Activated effector memory CD4-positive, alpha-beta T cell treated with anti-CD3 and anti-CD28 coated beads, Interleukin-2, amount 50 U/mL, for 16 hours (primary cell): ENCODE data around the gene MAMLD1.

ENCODE experiments used
- DNase-seq: peaks from one replicate; pipeline ENCODE4 v3.0.0-alpha.2; 2020

MAMLD1 gene

DNA sequence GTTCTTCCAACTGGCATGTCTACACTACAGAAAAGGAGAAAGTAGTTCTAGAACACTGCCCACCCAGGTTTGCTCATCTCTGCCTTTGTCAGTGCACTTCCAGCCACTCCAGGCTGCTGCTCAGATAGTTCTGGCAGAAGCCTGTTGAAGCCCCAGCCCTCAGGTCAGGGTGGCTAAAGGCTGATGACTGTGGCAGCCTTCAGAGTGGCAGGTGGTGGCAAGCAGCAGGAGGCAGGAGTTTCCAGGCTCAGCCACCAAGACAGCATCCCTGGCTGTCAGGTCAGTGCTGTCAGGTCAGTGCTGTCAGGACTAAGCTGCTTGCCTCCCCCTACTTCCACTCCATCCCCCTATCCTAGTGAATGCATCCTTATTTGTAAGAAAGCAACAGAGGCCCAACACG, 100.4 kb downstream of the MAMLD1 start:
- DNase-seq = no peak

DNA sequence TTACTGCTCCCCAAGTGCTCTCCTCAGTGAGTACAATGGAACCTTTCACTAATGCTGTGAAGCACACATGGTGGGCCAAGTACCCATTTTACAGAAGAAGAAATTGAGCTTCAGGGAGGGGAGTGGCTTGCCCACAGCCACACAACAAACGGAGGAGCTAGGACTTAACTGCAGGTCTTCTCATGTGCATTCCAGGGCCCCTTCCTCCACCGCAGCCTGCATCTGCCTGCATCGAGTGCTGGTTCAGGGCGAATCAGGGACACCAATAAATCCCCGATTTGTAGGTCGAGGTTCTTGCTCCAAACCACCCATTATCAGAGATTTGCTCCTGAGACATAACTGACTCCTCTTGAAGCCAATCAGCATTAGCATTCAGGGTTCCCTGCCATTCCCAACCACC, 100.9 kb downstream of the MAMLD1 start:
- DNase-seq = no peak

DNA sequence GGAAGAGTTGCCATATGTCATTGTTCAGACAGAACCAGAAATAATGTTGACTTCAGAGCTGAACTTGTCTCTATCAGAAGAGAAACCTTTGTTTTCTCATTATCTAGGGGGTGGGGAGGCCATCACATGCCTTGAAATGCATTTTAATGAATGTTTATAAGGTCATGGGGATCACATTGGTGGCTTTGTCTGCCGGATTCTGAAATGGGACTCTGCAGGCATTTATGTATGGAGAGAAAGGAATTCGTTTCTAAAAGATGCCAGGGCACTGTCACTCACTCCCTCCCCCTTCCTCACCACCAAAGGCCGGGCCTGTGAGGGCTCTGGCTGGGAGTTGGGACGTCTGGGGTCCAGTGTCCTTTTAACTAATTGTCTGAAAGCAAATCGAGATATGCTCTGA, 102.2 kb downstream of the MAMLD1 start:
- no peak for DNase-seq

DNA sequence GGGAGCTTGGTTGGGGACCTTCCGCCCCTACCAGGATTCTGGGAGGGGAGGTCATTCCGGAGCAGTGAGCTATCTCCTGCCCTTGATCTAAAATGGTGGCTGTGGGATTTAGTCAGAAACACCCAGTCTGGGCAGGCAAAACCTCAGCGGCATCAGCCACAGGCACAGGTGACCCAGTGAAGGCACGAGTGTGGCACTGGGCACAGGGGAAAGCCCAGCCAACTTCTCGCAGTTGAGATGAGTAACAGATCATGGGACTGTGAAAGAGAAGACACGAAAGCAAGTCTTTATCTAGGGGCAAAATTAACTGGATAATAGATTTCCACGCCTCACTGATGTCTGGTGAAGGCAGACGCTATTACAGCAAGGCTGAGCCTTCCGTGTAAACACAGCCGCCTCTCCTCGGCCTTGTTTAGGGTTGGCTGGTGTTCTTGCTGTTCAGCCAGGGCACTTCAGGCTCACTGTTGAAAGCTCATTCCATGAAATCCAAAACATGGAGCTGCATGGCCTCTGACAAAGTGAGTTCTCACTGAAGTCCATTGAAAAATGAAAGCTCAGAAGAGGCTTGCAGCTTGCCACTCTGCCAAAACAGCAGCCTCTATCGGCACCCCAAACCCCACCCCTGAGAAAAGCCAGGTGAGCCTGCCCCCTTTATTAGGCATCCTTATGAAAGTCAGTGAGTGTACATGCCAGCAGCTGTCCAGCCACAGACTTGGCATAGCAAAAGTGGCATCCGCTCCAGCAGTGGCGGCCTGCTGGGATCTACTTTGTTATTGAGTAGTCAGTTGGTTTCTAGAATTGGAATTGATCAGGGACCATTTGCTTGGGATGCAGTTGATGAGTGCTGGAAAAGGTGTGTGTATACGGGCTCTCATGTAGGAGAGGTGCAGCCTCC, 103.0 kb downstream of the MAMLD1 start:
- DNase-seq = no peak

DNA sequence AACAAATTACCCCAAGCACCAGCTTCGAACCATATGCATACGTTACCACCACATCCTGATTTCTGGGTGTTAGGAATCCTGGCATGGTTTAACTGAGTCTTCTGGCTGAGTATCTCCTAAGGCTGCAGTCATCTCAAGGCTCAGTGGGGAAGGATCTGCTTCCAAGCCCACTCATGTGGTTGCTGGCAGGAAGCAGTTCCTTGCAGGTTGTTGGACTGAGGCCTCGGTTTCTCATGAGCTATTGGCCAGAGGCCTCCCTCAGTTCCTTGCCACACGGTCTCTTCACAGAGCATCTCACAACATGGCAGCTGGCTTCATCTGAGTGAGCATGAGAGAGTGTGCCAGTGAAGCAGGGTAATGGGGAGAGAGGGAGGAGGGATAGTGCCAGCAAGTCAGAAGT, 109.2 kb downstream of the MAMLD1 start:
- no peak for DNase-seq

DNA sequence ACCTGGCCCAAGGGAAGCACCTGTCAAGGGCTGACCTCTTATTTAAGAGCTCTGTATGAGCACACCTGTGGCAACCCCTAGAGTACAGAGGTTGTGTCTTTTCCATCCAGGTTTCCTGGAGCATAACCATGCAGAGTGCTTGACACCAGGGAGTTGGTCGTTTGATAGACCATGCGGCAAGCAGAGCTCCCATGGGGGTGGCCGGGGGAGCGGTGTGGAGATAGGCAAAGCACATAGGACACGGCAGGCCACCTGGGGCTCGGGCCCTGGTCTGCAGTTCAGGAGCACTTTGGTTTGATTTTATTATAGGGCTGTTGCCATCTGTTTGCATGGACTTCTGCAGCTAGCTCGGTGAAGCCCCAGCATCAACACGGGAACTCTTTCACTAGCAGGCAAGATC, 110.3 kb downstream of the MAMLD1 start:
- DNase-seq = no peak

DNA sequence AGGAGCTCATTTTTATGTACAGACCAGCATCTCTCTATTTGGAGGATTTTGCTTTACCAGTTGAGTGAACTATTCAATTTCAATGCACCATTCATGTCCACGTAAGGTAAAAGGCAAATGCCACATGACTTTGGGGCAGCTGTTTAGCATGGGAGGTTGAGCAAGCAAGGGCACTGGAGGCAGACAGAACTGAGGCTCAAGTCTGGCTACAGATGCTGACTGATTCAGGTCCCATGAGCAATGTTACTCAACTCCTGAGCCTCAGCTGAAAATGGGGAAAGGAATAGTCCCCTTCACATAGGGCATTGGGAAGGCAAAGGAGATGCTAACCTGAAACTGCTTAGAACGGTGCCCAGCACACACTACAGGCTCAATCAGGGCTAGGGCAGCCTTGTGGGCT, 112.3 kb downstream of the MAMLD1 start:
- DNase-seq = no peak

DNA sequence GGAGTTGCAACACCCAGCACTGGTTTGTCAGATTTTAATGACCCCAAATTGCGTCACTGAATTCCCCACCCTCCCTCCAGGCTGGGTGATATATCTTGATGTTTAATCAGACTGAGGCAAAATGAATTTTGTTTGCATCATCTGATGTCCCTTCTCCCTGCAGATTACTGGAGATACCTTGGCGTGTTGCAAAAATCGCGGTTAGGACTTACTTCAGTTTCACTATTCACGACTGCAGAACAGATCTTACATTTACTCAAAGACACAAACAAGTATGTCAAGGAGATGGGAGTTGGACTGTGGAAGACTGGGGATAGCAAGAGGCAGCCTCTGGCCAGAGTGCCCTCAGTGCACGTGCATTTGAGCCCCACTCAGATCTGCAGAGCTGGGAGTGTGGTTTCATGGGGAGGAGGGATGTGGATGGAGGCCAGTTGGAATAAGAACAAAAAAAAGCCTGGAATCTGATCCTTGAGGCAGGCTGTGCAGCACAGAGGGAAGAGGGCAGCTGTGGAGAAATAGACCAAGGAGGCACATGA, 113.1 kb downstream of the MAMLD1 start:
- no peak for DNase-seq

DNA sequence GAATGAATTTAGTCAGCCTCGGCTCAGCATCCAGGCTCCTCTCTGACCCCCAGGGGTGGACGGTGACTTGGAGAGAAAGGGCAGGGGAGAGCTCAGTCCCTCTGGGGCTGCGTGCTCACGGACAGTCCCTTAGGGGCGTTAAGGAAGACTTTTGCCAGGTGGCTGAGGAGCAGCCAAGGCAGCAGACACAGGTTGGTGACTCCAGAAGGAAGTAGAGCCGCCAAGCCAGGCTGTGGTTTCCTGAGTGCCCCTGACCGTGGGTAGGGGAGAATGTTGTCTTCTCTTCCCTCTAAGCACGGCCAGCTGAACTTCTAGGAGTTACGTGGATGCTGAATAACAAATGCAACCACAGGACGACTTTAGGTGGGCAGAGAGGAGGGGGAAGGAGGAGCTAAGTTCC, 114.3 kb downstream of the MAMLD1 start:
- no peak for DNase-seq

DNA sequence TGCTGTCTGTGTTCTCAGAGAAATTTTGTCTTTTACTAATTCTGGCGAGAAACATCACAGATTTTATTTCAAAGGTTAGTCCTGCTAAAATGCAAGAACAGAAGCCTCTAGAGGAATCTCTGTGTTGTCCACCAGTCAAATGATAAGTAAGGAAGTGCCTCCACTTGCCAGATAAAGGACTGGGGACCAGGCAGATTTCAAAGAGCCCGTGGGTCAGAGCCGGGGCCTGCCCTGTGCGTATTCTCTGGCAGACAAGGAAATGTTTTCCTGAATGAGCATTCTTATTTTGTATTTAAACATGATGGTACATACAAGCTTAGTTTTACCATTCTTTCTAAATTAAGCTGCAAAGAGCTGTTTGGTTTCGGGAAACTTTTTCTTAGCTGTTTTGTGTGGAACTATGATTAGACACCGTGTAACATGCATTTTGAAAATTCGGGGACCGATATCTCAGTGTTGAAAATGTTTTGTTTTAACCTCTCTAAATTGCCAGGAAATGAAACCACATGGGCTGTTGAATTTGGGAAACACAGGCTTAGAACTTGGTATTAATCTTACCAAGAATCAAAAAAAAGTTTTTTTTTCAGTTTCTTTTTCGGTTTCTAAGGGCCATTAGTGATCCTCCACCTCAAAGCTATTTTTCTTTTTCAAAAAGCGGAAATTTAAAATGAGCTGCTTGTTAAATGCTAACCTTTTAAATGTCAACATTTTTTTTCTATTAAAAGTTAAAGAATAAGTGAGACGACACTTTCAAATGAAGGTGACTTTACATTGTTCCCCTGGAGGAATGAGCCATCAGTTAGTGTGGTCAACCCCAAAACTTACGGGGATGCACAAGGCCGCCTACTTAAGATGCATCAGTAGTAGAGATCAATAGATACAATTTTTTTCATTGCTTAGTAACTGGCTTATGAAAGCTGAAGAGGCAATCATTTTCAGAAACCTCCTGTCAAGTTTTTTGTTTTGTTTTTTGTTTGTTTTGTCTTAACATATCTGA, 115.7 kb downstream of the MAMLD1 start:
- peak; percentile 70 for DNase-seq

DNA sequence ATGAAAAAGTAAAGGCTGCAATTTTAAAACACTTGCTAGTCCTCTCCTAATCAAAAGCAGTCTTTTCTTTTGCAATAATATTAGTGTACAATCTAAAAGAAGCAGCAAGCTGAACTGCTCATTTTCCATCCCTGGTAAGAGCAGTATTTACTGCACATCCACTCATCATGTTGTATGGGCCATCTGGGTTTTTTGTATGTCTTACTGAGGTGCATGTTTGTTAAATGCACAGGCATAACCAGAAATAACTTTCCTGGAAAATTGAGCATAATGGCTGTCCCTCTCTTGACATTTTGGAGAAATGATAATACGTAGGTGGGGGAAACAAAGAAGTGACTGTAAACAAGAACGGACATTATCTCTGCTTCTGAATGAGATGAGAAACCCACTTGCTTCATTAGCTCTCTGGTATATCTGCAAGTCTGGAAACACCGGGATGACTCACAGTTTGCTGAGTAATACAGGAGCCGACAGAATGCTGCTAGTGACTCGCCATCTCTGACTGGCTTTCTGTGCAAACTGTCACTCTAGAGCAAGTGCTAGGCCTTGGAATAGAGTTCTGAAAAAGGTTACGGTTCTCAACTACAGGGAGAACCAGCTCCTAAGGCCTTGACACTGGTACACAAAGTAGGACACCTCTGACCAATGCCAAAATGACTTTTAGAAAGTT, 119.6 kb downstream of the MAMLD1 start:
- peak; percentile 77 for DNase-seq

DNA sequence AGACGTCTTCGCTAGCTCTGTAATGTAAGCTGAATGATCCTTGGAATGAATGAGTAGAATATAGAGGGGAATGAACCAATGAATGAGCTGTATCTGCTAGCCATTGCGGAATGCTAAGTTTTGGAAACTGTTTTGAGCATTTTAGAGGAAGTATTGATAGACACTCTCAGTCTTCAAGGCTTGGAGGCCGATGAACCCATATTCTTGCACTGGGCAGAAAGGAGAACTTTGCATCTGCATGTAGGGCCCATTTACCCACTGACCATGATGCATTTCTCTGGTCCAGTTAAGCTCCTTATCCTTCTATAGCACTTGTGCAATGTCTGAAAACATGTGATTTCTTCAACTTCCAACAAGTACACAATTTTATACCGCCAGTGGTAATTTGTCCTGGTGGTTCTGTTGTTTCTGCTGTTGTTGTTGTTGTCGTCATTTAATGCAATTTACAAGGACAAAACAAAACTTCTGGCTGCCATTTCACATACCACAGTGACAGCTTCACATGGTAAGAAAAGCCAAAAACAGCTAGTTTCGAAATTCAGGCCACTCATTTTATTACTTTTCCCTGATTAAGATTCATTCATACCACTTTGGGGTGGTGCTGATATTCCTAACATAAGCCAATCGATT, 120.4 kb downstream of the MAMLD1 start:
- DNase-seq = no peak

DNA sequence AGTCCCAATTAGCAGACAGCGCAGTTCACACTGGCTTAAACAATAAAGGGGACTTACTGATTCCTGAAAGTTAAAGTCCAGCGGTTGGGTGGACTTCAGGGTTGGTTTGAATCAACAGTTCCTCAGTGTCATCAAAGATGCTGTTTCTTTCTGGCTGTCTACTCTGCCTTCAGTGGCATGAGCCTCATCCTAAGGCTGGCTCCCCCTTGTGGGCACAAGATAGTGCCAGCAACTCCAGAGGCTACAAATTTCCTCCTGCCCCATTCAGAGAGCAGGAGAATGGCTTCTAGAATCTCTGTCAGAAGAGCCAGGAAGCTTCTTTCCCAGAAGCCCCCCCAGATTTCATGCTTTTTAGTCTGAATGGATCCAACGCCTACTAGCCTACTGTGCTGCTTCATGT, 122.9 kb downstream of the MAMLD1 start:
- DNase-seq = peak; percentile 81

DNA sequence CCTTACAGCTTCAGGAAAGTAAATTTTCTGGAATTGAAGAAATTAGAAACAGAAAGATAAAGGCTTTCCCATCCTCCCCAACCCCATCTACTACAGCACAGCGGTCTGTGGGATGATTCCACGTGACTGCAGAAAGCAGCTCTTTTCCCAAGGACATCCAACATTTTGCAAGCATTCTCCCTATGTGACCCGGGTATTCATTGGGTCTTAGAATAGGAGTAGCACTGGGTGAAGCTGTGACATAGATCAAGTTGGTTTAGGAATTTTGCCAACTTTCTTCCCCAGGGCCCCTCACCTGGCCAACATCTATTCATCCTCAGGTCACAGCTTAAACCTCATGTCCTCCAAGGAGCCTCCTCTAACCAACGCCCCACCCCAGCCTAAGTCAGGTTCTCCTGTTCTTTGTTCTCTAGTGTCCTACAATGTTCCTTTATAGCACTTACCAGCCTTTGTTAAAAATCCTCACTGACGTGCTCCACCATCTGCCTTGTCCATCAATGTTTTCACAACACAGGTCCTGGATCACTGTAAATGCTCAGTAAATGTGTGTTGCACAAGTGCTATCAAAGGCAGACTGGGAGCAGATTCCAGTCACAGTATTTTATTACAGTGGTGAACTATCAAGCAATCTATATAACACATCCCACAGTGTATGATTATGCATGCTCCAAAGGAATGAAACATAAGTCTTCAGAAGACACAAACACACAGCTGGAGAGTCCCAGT, 124.4 kb downstream of the MAMLD1 start:
- DNase-seq = no peak

DNA sequence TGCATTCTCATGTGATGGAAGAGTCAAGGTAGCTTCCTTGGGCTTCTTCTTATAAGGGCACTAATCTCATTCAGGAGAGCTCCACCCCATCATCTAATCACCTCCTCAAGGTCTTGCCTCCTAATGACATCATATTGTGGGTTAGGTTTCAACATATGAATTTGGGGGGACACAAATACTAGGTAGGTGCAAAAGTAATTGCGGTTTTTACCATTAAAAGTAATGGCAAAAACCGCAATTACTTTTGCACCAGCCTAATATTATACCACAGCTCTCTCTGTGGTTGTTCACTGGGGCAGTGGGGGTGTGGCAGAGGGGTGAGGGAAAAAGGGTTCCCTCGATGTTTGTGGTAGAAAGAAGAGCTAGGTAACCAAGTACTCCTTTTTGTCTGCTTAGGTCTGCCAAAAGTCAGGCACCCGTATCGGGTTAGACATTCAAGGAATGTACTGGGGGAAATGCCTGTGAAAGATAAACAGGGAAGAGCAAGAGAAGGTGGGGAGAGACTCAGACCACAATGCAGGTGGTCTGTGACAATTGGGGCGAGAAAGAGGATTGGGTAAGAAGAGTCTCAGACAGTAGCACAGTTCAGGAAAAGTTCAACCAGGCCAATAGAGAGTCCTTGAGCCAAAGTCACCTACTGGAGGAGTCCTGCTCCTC, 126.4 kb downstream of the MAMLD1 start:
- DNase-seq = no peak

DNA sequence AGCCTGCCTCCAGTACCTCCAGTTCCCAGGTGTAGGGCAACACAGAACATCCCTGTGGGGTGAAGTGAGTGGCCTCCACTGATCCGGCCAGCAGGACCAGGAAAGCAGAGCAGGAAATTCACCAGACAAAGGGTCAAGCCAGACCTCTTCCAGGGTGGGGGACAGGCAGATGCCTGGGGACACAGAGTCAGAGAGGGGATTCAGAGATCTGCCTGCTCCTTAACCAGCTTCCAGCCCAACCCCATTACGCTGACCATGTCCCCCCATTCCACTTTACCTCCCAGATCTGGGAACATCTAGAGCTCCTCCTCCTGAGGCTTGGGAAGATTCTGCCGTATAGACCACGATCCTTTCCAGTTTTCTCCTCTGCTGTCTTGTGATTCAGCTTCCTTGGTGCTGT, 132.4 kb downstream of the MAMLD1 start:
- no peak for DNase-seq

DNA sequence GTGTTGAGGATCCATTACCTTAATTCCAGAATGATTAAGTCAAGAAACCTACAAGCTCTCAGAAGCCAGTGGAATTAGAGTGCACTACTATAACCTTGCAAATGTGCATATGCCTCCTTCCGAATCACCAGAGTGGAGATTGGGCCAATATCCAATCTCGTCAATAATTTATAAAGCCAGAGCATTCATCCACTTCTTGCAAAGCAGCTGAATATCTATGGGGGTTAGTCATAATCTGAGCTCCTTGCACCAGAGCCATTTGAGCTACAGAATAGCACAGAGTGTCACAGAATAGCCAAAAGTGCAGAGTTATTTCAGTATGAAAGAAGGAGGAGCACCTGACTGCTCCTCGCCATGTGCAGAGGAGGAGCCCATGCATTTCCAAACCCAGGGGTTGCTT, 136.1 kb downstream of the MAMLD1 start:
- DNase-seq = no peak

DNA sequence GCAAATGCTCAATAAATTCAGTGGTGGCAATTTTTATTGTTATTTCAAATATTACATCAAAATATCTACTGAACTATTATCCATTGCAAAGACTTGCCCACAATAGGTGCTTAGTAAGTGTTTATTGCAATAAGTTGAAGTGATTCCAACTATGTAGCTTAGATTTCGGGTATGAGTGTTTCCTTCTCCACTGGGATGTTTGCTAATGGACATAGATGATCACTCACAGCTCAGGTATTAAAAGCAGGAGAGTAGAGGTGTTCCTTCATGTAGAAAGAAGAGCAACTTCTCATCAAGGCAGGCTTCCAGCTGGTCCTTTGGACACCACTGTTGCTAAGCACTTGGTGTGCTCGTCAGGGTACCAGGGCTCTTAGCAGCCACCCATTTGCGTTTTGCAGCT, 139.0 kb downstream of the MAMLD1 start:
- DNase-seq = no peak

DNA sequence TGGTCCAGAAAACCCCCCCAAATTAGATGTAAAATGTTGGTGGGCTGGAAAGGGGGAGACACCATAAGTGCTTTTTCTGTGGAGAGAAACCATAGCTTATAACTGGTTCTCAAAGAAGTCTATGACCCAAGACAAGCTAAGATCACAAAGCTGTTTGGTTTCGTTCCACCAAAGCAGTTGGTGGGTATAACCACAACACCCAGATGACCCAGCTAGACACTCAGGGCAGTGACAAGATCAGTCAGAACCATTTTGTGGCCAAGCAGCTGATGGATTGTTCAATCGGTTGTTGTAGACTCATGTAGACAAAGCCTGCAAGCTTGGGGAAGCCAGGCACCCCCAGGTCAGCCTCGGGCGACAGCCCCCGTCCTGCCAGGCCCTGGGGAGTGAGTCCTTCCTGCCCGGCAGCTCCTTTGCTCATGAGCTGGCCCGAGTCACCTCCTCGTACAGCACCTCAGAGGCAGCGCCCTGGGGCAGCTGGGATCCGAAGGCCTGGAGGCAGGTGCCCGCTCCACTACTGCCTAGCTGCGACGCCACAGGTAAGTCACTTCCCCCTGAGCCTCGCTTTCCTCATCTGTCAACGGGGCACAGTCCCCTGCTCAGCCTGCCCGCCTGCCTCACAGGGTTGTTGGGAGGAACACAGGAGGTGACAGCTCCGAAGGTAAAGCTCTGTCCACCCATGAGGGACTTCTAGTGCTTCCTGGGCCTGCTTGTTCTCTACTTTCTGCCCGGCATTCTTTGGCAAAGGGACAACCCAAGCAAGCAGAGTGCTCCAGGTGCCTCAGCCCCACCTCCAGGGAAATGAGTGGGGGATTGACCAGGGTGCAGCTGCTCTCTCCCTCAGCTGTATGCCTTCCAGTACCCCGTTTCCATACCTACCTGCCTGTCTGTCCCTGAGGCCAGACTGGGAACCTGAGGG, 140.1 kb downstream of the MAMLD1 start:
- DNase-seq = no peak

DNA sequence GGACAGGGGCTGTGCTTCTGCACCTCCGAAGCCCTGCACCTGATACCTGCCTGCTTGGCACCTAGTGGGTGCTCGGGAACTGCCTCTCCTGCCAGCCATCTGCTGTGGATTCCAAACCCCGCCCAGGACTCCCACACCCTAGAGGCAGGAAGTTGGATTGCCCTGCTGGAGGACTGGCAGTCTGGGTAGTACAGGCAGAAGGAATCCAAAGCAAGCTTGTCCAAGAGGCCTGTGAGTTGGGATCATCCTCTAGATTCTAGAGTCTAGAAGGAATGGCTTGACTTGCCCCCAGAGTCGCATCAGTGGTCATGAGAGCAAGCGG, 140.7 kb downstream of the MAMLD1 start:
- no peak for DNase-seq
